ENCODE results near the gene TP63.

Gene TP63

DNA sequence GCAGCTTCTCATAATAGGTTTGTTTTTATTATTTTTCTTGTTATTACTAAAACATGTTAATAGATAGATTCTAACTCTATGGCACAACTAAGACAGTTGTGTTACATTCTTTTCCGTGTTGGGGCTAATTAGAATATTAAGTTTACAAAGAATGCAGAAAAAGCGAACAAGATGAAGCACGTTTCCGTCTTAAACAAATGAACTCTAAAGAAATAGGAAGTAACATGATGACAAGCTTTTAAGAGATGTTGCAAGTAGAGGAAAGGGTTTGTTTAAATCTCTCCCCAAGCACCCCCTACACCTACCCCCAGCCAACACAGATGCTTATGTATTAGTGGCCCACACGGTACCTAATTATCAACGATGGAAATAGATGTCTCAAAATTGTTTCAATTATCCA lies 207.1 kb downstream of the TP63 start:
- H3K4me3 ChIP-seq (ENCODE audit: low read depth, low read length): no peak overlapping the region
- TF ChIP-seq, protein P1, sequence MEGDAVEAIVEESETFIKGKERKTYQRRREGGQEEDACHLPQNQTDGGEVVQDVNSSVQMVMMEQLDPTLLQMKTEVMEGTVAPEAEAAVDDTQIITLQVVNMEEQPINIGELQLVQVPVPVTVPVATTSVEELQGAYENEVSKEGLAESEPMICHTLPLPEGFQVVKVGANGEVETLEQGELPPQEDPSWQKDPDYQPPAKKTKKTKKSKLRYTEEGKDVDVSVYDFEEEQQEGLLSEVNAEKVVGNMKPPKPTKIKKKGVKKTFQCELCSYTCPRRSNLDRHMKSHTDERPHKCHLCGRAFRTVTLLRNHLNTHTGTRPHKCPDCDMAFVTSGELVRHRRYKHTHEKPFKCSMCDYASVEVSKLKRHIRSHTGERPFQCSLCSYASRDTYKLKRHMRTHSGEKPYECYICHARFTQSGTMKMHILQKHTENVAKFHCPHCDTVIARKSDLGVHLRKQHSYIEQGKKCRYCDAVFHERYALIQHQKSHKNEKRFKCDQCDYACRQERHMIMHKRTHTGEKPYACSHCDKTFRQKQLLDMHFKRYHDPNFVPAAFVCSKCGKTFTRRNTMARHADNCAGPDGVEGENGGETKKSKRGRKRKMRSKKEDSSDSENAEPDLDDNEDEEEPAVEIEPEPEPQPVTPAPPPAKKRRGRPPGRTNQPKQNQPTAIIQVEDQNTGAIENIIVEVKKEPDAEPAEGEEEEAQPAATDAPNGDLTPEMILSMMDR (IDR thresholded peaks at IDR 0.05; ENCODE audit: insufficient read depth, low read length, missing control alignments): no peak
- ChIA-PET POLR2A (no interaction called here), CTCF (no interaction called here)
- no peak for DNase-seq (ENCODE audit: low read depth, low spot score)

DNA sequence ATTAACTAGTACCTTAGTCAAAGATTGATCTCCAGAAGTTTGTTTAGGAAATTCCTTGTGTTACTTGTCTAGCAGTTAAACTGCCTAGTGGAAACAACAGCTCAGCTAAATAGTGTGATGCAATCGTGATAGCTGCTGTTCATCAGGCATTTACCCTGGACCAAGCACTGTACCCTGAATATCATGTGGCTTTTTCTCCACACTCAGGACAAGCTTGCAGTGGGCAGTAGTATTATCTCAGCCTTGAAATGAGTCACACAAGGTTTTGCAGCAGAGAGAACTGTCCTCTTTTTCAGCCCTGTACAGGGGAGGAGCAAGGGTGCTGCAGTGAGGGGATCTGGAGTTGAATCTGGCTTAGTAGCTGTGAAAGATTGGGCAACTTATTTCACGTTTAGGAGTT lies 208.4 kb downstream of the TP63 start:
- POLR2A ChIA-PET: no interaction called here
- H3K4me3 ChIP-seq (ENCODE audit: low read depth, low read length): no peak overlapping the region
- DNase-seq (ENCODE audit: low read depth, low spot score): peak; percentile 47
- TF ChIP-seq, protein P1 (IDR thresholded peaks at IDR 0.05; ENCODE audit: insufficient read depth, low read length, missing control alignments): no peak
- CTCF ChIA-PET: no interaction called here

DNA sequence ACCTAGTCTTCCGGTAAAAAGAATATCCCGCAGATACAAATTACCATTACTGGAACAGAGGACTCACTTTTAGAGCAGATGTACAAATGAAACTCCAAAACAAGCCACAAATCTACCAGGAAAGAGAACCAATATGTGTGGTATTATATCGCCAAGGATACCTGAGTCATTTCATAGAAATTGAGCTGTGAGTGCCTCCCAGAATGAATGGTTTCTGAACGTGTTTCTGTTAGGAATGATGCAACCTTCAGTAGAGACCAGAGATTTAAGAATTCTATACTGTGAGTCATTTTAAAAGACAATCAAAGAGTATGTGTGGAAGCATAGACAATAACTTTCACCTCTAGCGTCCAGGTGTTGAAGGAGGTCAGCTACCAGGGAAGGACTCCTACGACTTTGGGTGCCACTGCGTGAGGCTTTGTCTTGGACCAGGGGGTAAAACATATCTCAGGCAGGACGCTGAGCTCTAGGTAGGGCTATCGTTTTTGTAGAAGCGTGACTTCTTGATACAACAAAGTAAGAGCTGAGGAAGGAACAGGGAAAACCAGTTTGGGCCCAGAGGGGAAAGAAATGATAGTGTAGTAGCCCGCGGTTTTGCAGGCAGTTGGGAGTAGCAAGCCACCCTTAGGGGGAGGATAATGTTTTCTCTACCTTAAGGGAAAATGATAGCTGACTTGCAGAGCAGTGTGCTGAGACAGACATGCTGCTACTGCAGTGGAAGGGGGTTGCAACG lies 210.4 kb downstream of the TP63 start:
- POLR2A ChIA-PET: interaction anchor here (0.7 kb wide), 1 partner anchor 571 kb away, joined by 3 read pairs; no protein-coding TSS in a partner anchor
- DNase-seq (ENCODE audit: low read depth, low spot score): peak; percentile 47
- CTCF ChIA-PET: no interaction called here
- H3K4me3 ChIP-seq (ENCODE audit: low read depth, low read length): no peak overlapping the region
- TF ChIP-seq, protein P1 (IDR thresholded peaks at IDR 0.05; ENCODE audit: insufficient read depth, low read length, missing control alignments): no peak

DNA sequence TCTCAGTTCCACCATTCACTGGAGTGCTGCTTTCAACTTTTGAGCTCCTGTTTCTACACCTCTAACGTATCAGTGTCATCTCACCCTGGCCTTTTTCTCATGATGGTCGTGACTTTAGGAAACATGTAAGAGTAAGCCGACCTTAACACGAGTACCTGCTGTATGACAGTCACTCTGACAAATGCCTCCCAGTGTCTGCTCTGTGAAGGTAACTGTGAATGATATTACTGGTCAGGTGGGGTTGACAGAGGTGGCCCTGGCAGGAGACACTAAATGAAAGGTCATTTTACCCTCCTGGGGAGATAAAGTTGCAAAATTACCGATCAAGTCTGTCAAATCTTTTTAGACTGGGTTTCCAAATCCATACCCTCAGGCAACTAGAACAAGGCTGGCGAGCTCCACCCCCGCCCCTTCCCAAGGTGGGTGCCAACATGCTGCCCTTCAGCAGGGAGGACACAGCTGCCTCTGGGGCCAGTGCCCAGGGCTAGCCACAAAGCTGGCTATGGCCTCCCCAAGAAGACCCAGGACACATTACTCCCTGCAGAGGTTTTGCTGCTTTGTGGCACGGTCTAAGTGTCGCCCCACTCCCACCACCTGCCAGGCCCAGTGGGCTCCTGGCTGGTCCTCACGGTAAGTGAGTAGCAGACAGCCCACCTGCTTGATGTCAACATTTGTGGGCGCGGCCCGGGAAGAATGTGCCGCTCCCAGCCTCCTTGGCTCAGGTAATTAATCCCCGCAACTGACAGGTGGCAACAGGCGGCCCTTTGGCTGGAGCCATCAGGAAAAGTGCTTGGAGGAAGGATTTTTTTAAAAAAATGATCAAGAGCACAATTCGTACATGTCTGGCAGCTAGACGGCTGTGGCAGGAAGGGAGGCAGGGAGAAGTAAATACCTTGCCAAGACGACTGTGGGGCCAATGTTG lies 211.8 kb downstream of the TP63 start:
- no peak overlapping the region for H3K4me3 ChIP-seq (ENCODE audit: low read depth, low read length)
- ChIA-PET CTCF (interaction anchor here (1.0 kb wide), 1 partner anchor 638 kb away, joined by 3 read pairs; no protein-coding TSS in a partner anchor), POLR2A (no interaction called here)
- no peak for DNase-seq (ENCODE audit: low read depth, low spot score)
- TF ChIP-seq, protein P1 (IDR thresholded peaks at IDR 0.05; ENCODE audit: insufficient read depth, low read length, missing control alignments): no peak

DNA sequence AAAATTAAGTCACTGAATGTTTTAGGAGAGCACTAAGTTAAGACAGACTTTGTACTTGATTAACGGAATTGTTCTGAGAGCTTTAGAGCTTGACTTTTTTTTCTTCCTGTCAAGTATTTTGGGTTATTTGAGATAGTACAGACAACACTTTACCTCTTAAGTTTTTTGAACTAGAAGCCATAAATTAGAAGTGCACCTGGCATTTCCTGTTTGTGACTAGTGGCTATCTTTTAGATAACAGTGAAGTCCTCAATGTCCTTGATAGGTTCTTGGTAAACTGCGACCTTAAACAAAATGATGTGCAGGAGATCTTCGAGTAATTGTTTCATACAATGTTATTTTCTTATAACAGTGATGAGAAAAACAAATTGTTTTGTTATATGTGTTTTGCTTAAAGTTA lies 213.9 kb downstream of the TP63 start:
- DNase-seq (ENCODE audit: low read depth, low spot score): no peak
- ChIA-PET POLR2A (no interaction called here), CTCF (no interaction called here)
- no peak overlapping the region for H3K4me3 ChIP-seq (ENCODE audit: low read depth, low read length)
- TF ChIP-seq, protein P1 (IDR thresholded peaks at IDR 0.05; ENCODE audit: insufficient read depth, low read length, missing control alignments): no peak

DNA sequence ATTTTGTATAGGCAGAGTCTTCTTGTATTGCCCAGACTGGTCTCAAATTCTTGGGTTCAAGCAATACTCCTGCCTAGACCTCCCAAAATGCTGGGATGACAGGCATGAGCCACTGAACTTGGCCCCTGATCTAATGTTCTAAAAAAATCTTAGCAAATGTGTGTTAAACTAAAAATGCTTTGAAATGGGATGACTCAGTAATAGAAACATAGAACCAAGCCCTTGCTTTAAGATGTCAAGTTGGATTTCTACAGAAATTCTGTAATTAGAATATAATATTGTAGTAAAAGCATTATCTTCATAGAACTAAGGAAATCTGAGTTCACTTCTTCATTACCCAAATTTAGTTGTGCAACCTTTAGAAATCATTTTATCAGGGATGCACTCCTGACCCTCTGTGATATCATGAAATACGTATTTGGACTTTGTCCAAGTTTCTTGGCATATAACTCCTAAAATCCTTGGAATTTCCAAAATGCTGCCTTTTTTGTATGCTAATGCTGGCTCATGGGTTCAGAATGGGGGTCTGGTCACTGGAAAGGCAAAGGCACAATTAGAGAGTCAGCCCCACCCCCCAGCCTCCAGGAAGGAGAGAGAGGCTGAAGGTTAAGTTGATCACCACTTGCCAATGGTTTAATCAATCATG lies 217.3 kb downstream of the TP63 start:
- DNase-seq (ENCODE audit: low read depth, low spot score): no peak
- H3K4me3 ChIP-seq (ENCODE audit: low read depth, low read length): no peak overlapping the region
- POLR2A ChIA-PET: no interaction called here
- TF ChIP-seq, protein P1 (IDR thresholded peaks at IDR 0.05; ENCODE audit: insufficient read depth, low read length, missing control alignments): no peak
- CTCF ChIA-PET: no interaction called here

Data from AG04449 (cell line).